ENCODE data around the gene SLAMF9. TPM values are rescaled to one million over a fixed set of nuclear protein-coding genes. Genes with fewer than 3 reads are reported as not detected.

The SLAMF9 gene
- total RNA-seq, 1 experiment from 2014 or later, result not detected

DNA sequence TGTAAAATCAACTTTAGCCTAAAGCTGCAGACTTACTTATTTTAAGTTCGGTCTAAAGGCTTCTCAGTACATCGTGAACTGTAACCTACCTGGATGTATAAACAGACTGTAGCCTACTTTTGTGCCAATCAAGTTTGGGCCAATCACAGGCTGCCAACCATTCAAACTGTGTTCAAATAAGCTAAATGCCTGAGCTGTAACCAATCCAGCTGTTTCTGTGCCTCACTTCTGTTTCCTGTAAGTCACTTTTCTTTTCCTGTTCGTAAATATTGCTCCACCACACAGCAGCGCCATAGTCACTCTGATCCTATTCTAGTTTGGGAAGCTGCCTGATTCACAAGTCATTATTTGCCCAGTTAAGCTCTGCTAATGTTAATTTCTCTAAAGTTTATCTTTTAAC lies 37.5 kb upstream of the SLAMF9 start:
- peaks cover 10% of the 10 kb centered on the region for H3K4me1 Mint-ChIP-seq
- POLR2A ChIA-PET, result no interaction called here
- no peaks in the 10 kb centered on the region for H3K36me3 Mint-ChIP-seq
- no peaks in the 10 kb centered on the region; the same call in 1 of the 2 replicates for H3K27me3 Mint-ChIP-seq (ENCODE audit: low read depth)
- no peak overlapping the region for H3K4me3 Mint-ChIP-seq
- TF ChIP-seq FOXK1 (CRISPR knock-in tag; IDR thresholded peaks at IDR 0.05) (no peak), JUN (CRISPR knock-in tag; IDR thresholded peaks at IDR 0.05) (no peak), NFE2L1 (CRISPR knock-in tag; IDR thresholded peaks at IDR 0.05) (no peak), ZBTB21 (CRISPR knock-in tag; IDR thresholded peaks at IDR 0.05; ENCODE audit: borderline replicate concordance) (no peak), JAZF1 (CRISPR knock-in tag; IDR thresholded peaks at IDR 0.05) (no peak), NR1H2 (CRISPR knock-in tag; IDR thresholded peaks at IDR 0.05) (no peak), ETV6 (CRISPR knock-in tag; IDR thresholded peaks at IDR 0.05) (no peak), SOX15 (CRISPR knock-in tag; IDR thresholded peaks at IDR 0.05) (no peak), MXD4 (CRISPR knock-in tag; IDR thresholded peaks at IDR 0.05; ENCODE audit: borderline replicate concordance) (no peak)
- TF ChIP-seq, protein P1, sequence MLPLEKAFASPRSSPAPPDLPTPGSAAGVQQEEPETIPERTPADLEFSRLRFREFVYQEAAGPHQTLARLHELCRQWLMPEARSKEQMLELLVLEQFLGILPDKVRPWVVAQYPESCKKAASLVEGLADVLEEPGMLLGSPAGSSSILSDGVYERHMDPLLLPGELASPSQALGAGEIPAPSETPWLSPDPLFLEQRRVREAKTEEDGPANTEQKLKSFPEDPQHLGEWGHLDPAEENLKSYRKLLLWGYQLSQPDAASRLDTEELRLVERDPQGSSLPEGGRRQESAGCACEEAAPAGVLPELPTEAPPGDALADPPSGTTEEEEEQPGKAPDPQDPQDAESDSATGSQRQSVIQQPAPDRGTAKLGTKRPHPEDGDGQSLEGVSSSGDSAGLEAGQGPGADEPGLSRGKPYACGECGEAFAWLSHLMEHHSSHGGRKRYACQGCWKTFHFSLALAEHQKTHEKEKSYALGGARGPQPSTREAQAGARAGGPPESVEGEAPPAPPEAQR (CRISPR knock-in tag; IDR thresholded peaks at IDR 0.05), result no peak
- TF ChIP-seq, protein P2, sequence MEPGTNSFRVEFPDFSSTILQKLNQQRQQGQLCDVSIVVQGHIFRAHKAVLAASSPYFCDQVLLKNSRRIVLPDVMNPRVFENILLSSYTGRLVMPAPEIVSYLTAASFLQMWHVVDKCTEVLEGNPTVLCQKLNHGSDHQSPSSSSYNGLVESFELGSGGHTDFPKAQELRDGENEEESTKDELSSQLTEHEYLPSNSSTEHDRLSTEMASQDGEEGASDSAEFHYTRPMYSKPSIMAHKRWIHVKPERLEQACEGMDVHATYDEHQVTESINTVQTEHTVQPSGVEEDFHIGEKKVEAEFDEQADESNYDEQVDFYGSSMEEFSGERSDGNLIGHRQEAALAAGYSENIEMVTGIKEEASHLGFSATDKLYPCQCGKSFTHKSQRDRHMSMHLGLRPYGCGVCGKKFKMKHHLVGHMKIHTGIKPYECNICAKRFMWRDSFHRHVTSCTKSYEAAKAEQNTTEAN (CRISPR knock-in tag; IDR thresholded peaks at IDR 0.05), result no peak
- TF ChIP-seq, protein P3, sequence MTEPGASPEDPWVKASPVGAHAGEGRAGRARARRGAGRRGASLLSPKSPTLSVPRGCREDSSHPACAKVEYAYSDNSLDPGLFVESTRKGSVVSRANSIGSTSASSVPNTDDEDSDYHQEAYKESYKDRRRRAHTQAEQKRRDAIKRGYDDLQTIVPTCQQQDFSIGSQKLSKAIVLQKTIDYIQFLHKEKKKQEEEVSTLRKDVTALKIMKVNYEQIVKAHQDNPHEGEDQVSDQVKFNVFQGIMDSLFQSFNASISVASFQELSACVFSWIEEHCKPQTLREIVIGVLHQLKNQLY (CRISPR knock-in tag; IDR thresholded peaks at IDR 0.05), result no peak
- TF ChIP-seq, protein P4, sequence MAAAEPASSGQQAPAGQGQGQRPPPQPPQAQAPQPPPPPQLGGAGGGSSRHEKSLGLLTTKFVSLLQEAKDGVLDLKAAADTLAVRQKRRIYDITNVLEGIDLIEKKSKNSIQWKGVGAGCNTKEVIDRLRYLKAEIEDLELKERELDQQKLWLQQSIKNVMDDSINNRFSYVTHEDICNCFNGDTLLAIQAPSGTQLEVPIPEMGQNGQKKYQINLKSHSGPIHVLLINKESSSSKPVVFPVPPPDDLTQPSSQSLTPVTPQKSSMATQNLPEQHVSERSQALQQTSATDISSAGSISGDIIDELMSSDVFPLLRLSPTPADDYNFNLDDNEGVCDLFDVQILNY (CRISPR knock-in tag; IDR thresholded peaks at IDR 0.05), result no peak
- TF ChIP-seq, protein P5, sequence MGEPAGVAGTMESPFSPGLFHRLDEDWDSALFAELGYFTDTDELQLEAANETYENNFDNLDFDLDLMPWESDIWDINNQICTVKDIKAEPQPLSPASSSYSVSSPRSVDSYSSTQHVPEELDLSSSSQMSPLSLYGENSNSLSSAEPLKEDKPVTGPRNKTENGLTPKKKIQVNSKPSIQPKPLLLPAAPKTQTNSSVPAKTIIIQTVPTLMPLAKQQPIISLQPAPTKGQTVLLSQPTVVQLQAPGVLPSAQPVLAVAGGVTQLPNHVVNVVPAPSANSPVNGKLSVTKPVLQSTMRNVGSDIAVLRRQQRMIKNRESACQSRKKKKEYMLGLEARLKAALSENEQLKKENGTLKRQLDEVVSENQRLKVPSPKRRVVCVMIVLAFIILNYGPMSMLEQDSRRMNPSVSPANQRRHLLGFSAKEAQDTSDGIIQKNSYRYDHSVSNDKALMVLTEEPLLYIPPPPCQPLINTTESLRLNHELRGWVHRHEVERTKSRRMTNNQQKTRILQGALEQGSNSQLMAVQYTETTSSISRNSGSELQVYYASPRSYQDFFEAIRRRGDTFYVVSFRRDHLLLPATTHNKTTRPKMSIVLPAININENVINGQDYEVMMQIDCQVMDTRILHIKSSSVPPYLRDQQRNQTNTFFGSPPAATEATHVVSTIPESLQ (CRISPR knock-in tag; IDR thresholded peaks at IDR 0.05), result no peak
- ATAC-seq (no peak), DNase-seq (ENCODE audit: low spot score) (no peak)
- H3K9me3 Mint-ChIP-seq, result no peaks in the 10 kb centered on the region
- CTCF ChIA-PET, result interaction anchor here (1.4 kb wide), 1 partner anchor 16 kb away, joined by 13 read pairs; no protein-coding TSS in a partner anchor
- no peak overlapping the region for H3K27ac Mint-ChIP-seq

DNA sequence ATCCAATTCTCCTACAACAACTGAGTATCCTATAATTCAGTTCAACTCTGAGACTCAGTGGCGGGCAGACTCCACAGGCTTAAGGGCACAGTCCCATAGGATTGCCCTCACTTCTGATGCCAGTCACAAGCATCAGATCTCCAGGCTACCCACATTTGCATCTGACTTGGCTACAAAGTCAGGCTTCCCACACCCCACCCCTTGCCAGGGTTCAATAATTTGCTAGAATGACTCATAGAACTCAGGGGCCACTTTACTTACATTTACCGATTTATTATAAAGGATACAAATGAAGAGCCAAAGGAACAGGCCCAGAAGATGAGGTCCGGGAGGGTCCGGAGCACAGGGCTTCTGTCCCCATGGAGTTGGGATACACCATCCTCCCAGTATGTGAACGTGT lies 36.0 kb upstream of the SLAMF9 start:
- POLR2A ChIA-PET, result no interaction called here
- TF ChIP-seq, protein P6, sequence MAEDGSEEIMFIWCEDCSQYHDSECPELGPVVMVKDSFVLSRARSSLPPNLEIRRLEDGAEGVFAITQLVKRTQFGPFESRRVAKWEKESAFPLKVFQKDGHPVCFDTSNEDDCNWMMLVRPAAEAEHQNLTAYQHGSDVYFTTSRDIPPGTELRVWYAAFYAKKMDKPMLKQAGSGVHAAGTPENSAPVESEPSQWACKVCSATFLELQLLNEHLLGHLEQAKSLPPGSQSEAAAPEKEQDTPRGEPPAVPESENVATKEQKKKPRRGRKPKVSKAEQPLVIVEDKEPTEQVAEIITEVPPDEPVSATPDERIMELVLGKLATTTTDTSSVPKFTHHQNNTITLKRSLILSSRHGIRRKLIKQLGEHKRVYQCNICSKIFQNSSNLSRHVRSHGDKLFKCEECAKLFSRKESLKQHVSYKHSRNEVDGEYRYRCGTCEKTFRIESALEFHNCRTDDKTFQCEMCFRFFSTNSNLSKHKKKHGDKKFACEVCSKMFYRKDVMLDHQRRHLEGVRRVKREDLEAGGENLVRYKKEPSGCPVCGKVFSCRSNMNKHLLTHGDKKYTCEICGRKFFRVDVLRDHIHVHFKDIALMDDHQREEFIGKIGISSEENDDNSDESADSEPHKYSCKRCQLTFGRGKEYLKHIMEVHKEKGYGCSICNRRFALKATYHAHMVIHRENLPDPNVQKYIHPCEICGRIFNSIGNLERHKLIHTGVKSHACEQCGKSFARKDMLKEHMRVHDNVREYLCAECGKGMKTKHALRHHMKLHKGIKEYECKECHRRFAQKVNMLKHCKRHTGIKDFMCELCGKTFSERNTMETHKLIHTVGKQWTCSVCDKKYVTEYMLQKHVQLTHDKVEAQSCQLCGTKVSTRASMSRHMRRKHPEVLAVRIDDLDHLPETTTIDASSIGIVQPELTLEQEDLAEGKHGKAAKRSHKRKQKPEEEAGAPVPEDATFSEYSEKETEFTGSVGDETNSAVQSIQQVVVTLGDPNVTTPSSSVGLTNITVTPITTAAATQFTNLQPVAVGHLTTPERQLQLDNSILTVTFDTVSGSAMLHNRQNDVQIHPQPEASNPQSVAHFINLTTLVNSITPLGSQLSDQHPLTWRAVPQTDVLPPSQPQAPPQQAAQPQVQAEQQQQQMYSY (CRISPR knock-in tag; IDR thresholded peaks at IDR 0.05), result no peak
- TF ChIP-seq, protein P7, sequence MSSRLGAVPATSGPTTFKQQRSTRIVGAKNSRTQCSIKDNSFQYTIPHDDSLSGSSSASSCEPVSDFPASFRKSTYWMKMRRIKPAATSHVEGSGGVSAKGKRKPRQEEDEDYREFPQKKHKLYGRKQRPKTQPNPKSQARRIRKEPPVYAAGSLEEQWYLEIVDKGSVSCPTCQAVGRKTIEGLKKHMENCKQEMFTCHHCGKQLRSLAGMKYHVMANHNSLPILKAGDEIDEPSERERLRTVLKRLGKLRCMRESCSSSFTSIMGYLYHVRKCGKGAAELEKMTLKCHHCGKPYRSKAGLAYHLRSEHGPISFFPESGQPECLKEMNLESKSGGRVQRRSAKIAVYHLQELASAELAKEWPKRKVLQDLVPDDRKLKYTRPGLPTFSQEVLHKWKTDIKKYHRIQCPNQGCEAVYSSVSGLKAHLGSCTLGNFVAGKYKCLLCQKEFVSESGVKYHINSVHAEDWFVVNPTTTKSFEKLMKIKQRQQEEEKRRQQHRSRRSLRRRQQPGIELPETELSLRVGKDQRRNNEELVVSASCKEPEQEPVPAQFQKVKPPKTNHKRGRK (CRISPR knock-in tag; IDR thresholded peaks at IDR 0.05; ENCODE audit: borderline replicate concordance), result no peak
- TF ChIP-seq ZNF317 (CRISPR knock-in tag; IDR thresholded peaks at IDR 0.05; ENCODE audit: borderline replicate concordance, low read depth) (no peak), IRF2 (CRISPR knock-in tag; IDR thresholded peaks at IDR 0.05; ENCODE audit: borderline replicate concordance, low read depth) (no peak)
- TF ChIP-seq, protein P8, sequence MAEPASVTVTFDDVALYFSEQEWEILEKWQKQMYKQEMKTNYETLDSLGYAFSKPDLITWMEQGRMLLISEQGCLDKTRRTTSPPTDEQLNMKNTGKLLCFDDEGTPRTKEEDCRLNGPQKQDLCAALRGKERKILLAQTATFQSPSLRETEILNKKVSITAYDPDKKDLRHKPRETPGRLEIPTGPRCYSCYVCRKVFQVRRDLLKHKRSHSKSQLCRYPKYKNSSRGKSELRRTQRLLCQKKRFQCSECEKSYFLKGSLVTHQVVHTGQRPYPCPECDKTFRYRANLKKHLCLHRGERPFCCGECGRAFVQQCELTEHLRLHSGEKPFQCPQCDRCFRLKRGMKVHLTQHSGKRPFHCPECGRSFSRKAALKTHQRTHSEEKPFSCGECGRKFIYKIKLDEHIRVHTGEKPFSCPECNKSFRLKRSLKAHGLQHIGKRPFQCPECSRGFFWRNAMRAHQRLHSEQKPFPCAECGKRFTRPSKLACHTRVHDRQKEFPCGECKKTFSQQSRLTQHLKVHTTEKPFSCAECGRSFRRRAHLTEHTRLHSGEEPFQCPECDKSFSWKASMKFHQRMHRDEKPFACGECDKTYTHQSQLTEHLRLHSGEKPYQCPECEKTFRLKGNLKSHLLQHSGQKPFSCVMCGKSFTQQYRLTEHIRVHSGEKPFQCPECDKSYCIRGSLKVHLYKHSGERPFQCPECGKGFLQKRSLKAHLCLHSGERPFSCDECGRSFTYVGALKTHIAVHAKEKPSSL (CRISPR knock-in tag; conservative IDR thresholded peaks at IDR 0.05), result no peak
- CTCF ChIA-PET, result interaction anchor here (0.9 to 1.7 kb wide), 3 partner anchors 17 to 89 kb away, joined by 3 to 12 read pairs (median 4); partner anchors contain the start of gene IGSF9
- no peak overlapping the region for H3K27ac Mint-ChIP-seq
- no peaks in the 10 kb centered on the region for H3K36me3 Mint-ChIP-seq
- H3K9me3 Mint-ChIP-seq, result no peaks in the 10 kb centered on the region
- no peak overlapping the region for H3K4me3 Mint-ChIP-seq
- no peaks in the 10 kb centered on the region; the same call in 1 of the 2 replicates for H3K27me3 Mint-ChIP-seq (ENCODE audit: low read depth)
- ATAC-seq, result no peak
- no peak for DNase-seq (ENCODE audit: low spot score)
- H3K4me1 Mint-ChIP-seq, result peaks cover 10% of the 10 kb centered on the region
